Measurements from ENCODE around the gene HEMGN. TPM values are rescaled to one million over a fixed set of nuclear protein-coding genes. Genes with fewer than 3 reads are reported as not detected.

Gene HEMGN
- total and polyA plus RNA-seq, 10 of the 15 experiments (the other 5 are each of a cell fraction or from before 2014, with no cell fraction given) = 0.03 to 0.28 (median 0.09) TPM; not detected in 4

GRCh38 chr9:97959585-97959984, 21.6 kb upstream of the HEMGN start:
- H3K4me3 ChIP-seq = no peak overlapping the region
- no peaks in the 10 kb centered on the region for H3K79me2 ChIP-seq (ENCODE audit: control insufficient read depth, insufficient read depth, low read length)
- ChIA-PET POLR2A (interaction anchor here (1.3 kb wide), 1 partner anchor 22 kb away, joined by 3 read pairs; no protein-coding TSS in a partner anchor), RAD21 (ENCODE audit: unreplicated experiment) (no interaction called here), CTCF (interaction anchor here (0.5 to 3.0 kb wide), 5 partner anchors 36 to 234 kb away, joined by 3 to 14 read pairs (median 3); partner anchors contain the start of gene TRMO), SMC1A (ENCODE audit: uncharacterized antibody, unreplicated experiment) (interaction anchor here (0.6 to 1.6 kb wide), 3 partner anchors 13 to 36 kb away, joined by 3 to 6 read pairs (median 3); no protein-coding TSS in a partner anchor)
- no peak overlapping the region for H3K27ac ChIP-seq (ENCODE audit: control insufficient read depth, insufficient read depth)
- no peaks in the 10 kb centered on the region for H3K27me3 ChIP-seq (replicated peaks in 1 of 2; ENCODE audit: control insufficient read depth in 2 of 2, insufficient read depth in 2 of 2, low read length in 1 of 2)
- no peak overlapping the region for H2AFZ ChIP-seq (ENCODE audit: control insufficient read depth, low read depth, low read length)
- no peaks in the 10 kb centered on the region for H3K36me3 ChIP-seq (ENCODE audit: control insufficient read depth in 2 of 2, insufficient read depth in 2 of 2, low read length in 1 of 2)
- no peaks in the 10 kb centered on the region for H3K4me1 ChIP-seq (ENCODE audit: control insufficient read depth, insufficient read depth, low read length)
- ATAC-seq = no peak
- H3K4me2 ChIP-seq (ENCODE audit: control insufficient read depth, insufficient read depth) = no peak overlapping the region
- in situ Hi-C loops (cut with MboI) = no loop called here
- H3K9me3 ChIP-seq (replicated peaks; ENCODE audit: control insufficient read depth, insufficient read depth, low read length) = no peaks in the 10 kb centered on the region
- no peak for DNase-seq (ENCODE audit: low read depth, low spot score)
- intact Hi-C loops (cut with micrococcal nuclease; ENCODE audit: unreplicated experiment) = no loop called here
- TF ChIP-seq REST (IDR thresholded peaks at IDR 0.05; ENCODE audit: low read depth, low read length) (no peak), NR2C2 (IDR thresholded peaks at IDR 0.05; ENCODE audit: borderline replicate concordance, control insufficient read depth, insufficient read length, low read depth) (no peak), POLR2AphosphoS2 (IDR thresholded peaks at IDR 0.05; ENCODE audit: low read depth, low read length) (no peak), SIX5 (IDR thresholded peaks at IDR 0.05; ENCODE audit: low read depth, low read length, severe bottlenecking) (no peak), CHD2 (IDR thresholded peaks at IDR 0.05; ENCODE audit: borderline replicate concordance, low read depth, low read length) (no peak), TCF3 (IDR thresholded peaks at IDR 0.05; ENCODE audit: borderline replicate concordance, insufficient read depth, low read depth, low read length) (no peak), MTA2 (IDR thresholded peaks at IDR 0.05; ENCODE audit: low read depth) (no peak), CBFB (IDR thresholded peaks at IDR 0.05; ENCODE audit: low read depth) (no peak)
- TF ChIP-seq, protein P1, sequence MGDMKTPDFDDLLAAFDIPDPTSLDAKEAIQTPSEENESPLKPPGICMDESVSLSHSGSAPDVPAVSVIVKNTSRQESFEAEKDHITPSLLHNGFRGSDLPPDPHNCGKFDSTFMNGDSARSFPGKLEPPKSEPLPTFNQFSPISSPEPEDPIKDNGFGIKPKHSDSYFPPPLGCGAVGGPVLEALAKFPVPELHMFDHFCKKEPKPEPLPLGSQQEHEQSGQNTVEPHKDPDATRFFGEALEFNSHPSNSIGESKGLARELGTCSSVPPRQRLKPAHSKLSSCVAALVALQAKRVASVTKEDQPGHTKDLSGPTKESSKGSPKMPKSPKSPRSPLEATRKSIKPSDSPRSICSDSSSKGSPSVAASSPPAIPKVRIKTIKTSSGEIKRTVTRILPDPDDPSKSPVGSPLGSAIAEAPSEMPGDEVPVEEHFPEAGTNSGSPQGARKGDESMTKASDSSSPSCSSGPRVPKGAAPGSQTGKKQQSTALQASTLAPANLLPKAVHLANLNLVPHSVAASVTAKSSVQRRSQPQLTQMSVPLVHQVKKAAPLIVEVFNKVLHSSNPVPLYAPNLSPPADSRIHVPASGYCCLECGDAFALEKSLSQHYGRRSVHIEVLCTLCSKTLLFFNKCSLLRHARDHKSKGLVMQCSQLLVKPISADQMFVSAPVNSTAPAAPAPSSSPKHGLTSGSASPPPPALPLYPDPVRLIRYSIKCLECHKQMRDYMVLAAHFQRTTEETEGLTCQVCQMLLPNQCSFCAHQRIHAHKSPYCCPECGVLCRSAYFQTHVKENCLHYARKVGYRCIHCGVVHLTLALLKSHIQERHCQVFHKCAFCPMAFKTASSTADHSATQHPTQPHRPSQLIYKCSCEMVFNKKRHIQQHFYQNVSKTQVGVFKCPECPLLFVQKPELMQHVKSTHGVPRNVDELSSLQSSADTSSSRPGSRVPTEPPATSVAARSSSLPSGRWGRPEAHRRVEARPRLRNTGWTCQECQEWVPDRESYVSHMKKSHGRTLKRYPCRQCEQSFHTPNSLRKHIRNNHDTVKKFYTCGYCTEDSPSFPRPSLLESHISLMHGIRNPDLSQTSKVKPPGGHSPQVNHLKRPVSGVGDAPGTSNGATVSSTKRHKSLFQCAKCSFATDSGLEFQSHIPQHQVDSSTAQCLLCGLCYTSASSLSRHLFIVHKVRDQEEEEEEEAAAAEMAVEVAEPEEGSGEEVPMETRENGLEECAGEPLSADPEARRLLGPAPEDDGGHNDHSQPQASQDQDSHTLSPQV (IDR thresholded peaks at IDR 0.05) = no peak
- H4K20me1 ChIP-seq (ENCODE audit: control insufficient read depth, insufficient read depth) = no peaks in the 10 kb centered on the region
- no peak for FAIRE-seq
- BruUV-seq (replicated peaks) = no TSS peak
- H3K9ac ChIP-seq (ENCODE audit: control insufficient read depth, insufficient read depth, low read length) = no peak overlapping the region

All from GM12878 (cell line).